ENCODE data around the gene BTF3L4. TPM values are rescaled to one million over a fixed set of nuclear protein-coding genes. Genes with fewer than 3 reads are reported as not detected.
"Not testable (repeated sequence)": the region's sequence is repeated elsewhere in the genome, so short reads cannot be mapped to it uniquely, and the experiment has no call there.

BTF3L4 gene
- total RNA-seq, 1 donor from 2014 or later = 288 TPM

- Histone ChIP-seq H3K4me1 (no peaks in the 10 kb centered on the region), H3K9ac (no peak overlapping the region), H3K79me2 (ENCODE audit: low read depth) (no peaks in the 10 kb centered on the region), H3K36me3 (no peaks in the 10 kb centered on the region), H3F3A (ENCODE audit: low read depth) (no peaks in the 10 kb centered on the region), H4K20me1 (ENCODE audit: low read depth) (no peaks in the 10 kb centered on the region), H3K4me2 (no peak overlapping the region), H3K27me3 (no peaks in the 10 kb centered on the region), H3K4me3 (no peak overlapping the region), H2AFZ (replicated peaks) (no peak overlapping the region), H3K27ac (no peak overlapping the region), H3K9me3 (ENCODE audit: low read depth) (no peaks in the 10 kb centered on the region)
- H3K4me3 Mint-ChIP-seq = no peak overlapping the region
- H3K27me3 Mint-ChIP-seq (ENCODE audit: insufficient read depth, low read depth) = no peaks in the 10 kb centered on the region
- peaks cover 25% of the 10 kb centered on the region for H3K36me3 Mint-ChIP-seq
- no peak overlapping the region for H3K27ac Mint-ChIP-seq
- H3K9me3 Mint-ChIP-seq = no peaks in the 10 kb centered on the region
- TF ChIP-seq CTCF (IDR thresholded peaks at IDR 0.05) = no peak
- no peak for TF ChIP-seq EZH2 (IDR thresholded peaks at IDR 0.05)
- no peak for TF ChIP-seq EZH2phosphoT487 (IDR thresholded peaks at IDR 0.05)
- H3K4me1 Mint-ChIP-seq = no peaks in the 10 kb centered on the region
- no peak for DNase-seq (ENCODE audit: low spot score)
These were observed 34.0 kb upstream of the BTF3L4 start for GRCh38 chr1:52022133-52022532.

GRCh38 chr1:52026278-52026677 is 29.8 kb upstream of the BTF3L4 start:
- Histone ChIP-seq H2AFZ (replicated peaks) (no peak overlapping the region), H3F3A (ENCODE audit: low read depth) (no peaks in the 10 kb centered on the region), H3K27ac (no peak overlapping the region), H4K20me1 (ENCODE audit: low read depth) (peaks cover 4% of the 10 kb centered on the region), H3K36me3 (no peaks in the 10 kb centered on the region), H3K79me2 (ENCODE audit: low read depth) (peaks cover 10% of the 10 kb centered on the region), H3K4me1 (no peaks in the 10 kb centered on the region), H3K9ac (no peak overlapping the region), H3K4me3 (no peak overlapping the region), H3K27me3 (no peaks in the 10 kb centered on the region), H3K4me2 (no peak overlapping the region), H3K9me3 (ENCODE audit: low read depth) (no peaks in the 10 kb centered on the region)
- H3K4me3 Mint-ChIP-seq = no peak overlapping the region
- peaks cover 19% of the 10 kb centered on the region for H3K36me3 Mint-ChIP-seq
- no peak overlapping the region for H3K27ac Mint-ChIP-seq
- no peaks in the 10 kb centered on the region for H3K27me3 Mint-ChIP-seq (ENCODE audit: insufficient read depth, low read depth)
- TF ChIP-seq EZH2phosphoT487 (IDR thresholded peaks at IDR 0.05) (no peak), CTCF (IDR thresholded peaks at IDR 0.05) (no peak), EZH2 (IDR thresholded peaks at IDR 0.05) (no peak)
- H3K4me1 Mint-ChIP-seq = peaks cover 3% of the 10 kb centered on the region
- DNase-seq (ENCODE audit: low spot score) = no peak
- H3K9me3 Mint-ChIP-seq = no peaks in the 10 kb centered on the region

GRCh38 chr1:52028328-52028727 is 27.8 kb upstream of the BTF3L4 start:
- Histone ChIP-seq H3F3A (ENCODE audit: low read depth) (no peaks in the 10 kb centered on the region), H3K9ac (no peak overlapping the region), H3K9me3 (ENCODE audit: low read depth) (no peaks in the 10 kb centered on the region), H3K27me3 (no peaks in the 10 kb centered on the region), H3K4me3 (no peak overlapping the region), H3K4me2 (no peak overlapping the region), H2AFZ (replicated peaks) (no peak overlapping the region), H3K79me2 (ENCODE audit: low read depth) (peaks cover 31% of the 10 kb centered on the region), H3K36me3 (no peaks in the 10 kb centered on the region), H3K4me1 (peaks cover 10% of the 10 kb centered on the region), H4K20me1 (ENCODE audit: low read depth) (peaks cover 20% of the 10 kb centered on the region), H3K27ac (no peak overlapping the region)
- no peaks in the 10 kb centered on the region for H3K9me3 Mint-ChIP-seq
- H3K36me3 Mint-ChIP-seq = peaks cover 19% of the 10 kb centered on the region
- H3K27ac Mint-ChIP-seq = no peak overlapping the region
- DNase-seq (ENCODE audit: low spot score) = no peak
- peaks cover 17% of the 10 kb centered on the region for H3K4me1 Mint-ChIP-seq
- no peak for TF ChIP-seq EZH2 (IDR thresholded peaks at IDR 0.05)
- TF ChIP-seq CTCF (IDR thresholded peaks at IDR 0.05) = no peak
- no peak for TF ChIP-seq EZH2phosphoT487 (IDR thresholded peaks at IDR 0.05)
- no peak overlapping the region for H3K4me3 Mint-ChIP-seq
- H3K27me3 Mint-ChIP-seq (ENCODE audit: insufficient read depth, low read depth) = no peaks in the 10 kb centered on the region

DNA sequence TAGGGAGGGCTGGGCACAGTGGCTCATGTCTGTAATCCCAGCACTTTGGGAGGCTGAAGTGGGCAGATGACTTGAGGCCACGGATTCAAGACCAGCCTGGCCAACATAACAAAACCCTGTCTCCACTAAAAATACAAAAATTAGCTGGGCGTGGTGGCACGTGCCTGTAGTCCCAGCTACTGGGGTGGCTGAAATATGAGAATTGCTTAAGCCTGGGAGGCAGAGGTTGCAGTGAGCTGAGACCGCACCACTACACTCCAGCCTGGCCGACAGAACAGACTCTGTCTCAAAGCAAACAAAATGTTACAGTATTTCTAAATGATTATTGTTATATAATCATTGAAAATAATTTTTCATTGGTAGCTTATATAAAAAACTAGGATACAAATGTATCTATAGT is 27.3 kb upstream of the BTF3L4 start:
- H3F3A ChIP-seq (ENCODE audit: low read depth); H3K4me3 Mint-ChIP-seq; H3K36me3 ChIP-seq; H3K27ac Mint-ChIP-seq; H3K27me3 Mint-ChIP-seq (ENCODE audit: insufficient read depth, low read depth); H3K27ac ChIP-seq; H3K4me2 ChIP-seq; DNase-seq (ENCODE audit: low spot score); H3K9ac ChIP-seq; H3K9me3 ChIP-seq (ENCODE audit: low read depth); H3K27me3 ChIP-seq; H3K9me3 Mint-ChIP-seq; H3K4me3 ChIP-seq; H2AFZ ChIP-seq (replicated peaks): not testable (repeated sequence)
- H3K36me3 Mint-ChIP-seq = peaks cover 13% of the 10 kb centered on the region
- H3K79me2 ChIP-seq (ENCODE audit: low read depth) = peaks cover 33% of the 10 kb centered on the region
- H3K4me1 ChIP-seq = peaks cover 10% of the 10 kb centered on the region
- peaks cover 20% of the 10 kb centered on the region for H3K4me1 Mint-ChIP-seq
- H4K20me1 ChIP-seq (ENCODE audit: low read depth) = peaks cover 22% of the 10 kb centered on the region

Data from neural progenitor cell (in vitro differentiated cells).